Gastroesophageal sphincter (tissue), 3 donors: Measurements from ENCODE around the gene TSN.

ENCODE experiments used
- CTCF ChIP-seq, 4 experiments: fragments of 200-600 bp in 2 of 4; fragments of 450-650 bp in 2 of 4; sonication (generic) in 1 of 4; IDR thresholded peaks; one replicate each; pipeline ENCODE4 v1.5.1; 2017 to 2019; ENCODE audit warnings: antibody characterized with exemption in 4 of 4, mild to moderate bottlenecking in 2 of 4, moderate library complexity in 2 of 4
- POLR2A ChIP-seq, 2 donors: fragments of 450-650 bp; IDR thresholded peaks; one replicate each; pipeline ENCODE4 v1.6.1; 2017; ENCODE audit warnings: antibody characterized with exemption in 2 of 2, mild to moderate bottlenecking in 2 of 2, moderate library complexity in 1 of 2
- POLR2AphosphoS5 ChIP-seq: sonication (generic); formaldehyde crosslinking; IDR thresholded peaks from one replicate; pipeline ENCODE4 v1.6.1; 2017; ENCODE audit warnings: antibody characterized with exemption

DNA sequence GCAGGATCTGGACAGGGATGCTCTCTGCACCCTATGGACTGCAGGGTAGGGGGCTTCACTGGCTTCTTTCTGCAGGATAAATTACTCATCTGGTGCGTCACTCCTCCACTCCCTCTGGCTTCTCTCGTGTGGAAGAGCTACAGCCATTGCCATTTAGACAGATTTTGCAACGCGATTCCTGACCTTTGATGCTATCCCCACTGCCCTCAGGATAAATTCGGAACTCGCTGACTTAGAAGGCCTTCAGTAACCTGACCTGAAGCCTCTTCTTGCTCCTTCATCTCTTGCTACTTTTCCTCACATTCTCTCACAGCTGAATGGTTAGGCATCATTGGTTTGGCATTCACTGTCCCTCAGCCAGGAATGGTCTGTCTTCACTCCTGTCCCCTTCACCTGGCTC lies 24.1 kb upstream of the TSN start:
- no peak for TF ChIP-seq CTCF (IDR thresholded peaks at IDR 0.05)
- TF ChIP-seq POLR2A (IDR thresholded peaks at IDR 0.05) = no peak
- no peak for TF ChIP-seq POLR2AphosphoS5
